Activated CD4-positive, alpha-beta T cell treated with anti-CD3 and anti-CD28 coated beads for 24 hours (primary cell): ENCODE data around the gene C19orf53.
"Not testable (repeated sequence)": the region's sequence is repeated elsewhere in the genome, so short reads cannot be mapped to it uniquely, and the experiment has no call there.

ENCODE experiments used
- DNase-seq, 2 donors: peaks; one replicate each; pipeline ENCODE4 v3.0.0-alpha.2; 2020; ENCODE audit warnings: low read depth in 2 of 2

Gene C19orf53

DNA sequence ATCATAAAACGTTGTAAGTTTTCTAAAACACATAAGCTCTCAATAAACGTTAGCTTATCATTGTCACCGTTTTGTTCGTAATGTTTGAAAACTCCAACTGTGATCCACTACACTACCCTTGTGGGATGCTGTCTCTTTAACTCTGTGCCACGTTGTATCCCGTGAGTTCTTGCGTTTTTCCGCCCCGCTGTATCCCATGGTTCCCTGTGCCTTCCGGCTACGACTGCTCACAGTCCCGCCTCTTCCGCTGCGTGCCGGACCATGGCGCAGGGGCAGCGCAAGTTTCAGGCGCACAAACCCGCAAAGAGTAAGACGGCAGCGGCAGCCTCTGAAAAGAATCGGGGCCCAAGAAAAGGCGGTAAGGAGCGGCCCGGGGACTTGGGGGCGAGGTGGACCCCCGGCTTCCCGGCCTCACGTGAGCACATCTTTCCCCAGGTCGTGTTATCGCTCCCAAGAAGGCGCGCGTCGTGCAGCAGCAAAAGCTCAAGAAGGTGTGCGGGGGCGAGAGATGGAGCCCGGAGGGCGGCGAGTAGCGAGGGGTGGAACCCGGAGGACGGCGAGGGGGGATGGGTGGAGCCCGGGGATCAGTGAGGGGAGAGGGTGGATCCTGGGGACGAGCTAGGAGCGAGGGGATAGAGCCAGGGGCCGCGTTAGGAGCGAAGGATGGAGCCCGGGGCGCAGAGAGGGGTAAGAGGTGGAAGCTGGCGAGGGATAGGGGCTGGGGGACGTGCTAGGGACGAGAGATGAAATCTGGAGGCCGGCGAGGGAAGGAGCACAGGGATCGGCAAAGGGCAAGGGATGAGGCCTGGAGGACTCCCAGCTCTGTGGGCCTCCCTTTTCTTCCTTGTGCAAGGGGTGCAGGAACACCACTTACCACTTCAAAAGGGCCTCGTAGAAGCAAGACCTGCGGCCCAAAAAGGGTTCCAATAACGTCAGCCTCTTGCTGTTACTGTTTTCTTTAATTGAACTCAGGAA, at the start of gene C19orf53:
TSS of gene C19orf53 (plus strand) at position 240 of the 975 bp plus-strand sequence. CDS start at position 262, 22 bp downstream.
- peak; percentile 73 to 82 for DNase-seq

DNA sequence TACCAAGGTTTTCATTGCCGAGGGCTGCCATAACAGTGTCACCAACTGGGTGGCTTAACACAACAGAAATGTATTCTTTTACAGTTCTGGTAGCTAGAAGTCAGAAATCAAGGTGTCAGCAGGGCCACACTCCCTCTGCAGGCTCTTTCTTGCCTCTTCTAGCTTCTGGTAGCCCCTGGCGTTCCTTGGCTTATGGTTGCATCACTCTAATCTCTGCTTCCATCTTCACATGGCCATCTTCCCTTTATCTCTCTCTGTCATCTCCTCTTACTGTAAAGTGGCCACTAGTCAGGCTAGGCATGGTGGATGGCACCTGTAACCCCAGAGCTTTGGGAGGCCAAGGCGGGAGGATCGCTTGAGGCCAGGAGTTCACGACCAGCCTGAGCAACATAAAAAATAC, 47.9 kb upstream of the C19orf53 start:
- no peak for DNase-seq

DNA sequence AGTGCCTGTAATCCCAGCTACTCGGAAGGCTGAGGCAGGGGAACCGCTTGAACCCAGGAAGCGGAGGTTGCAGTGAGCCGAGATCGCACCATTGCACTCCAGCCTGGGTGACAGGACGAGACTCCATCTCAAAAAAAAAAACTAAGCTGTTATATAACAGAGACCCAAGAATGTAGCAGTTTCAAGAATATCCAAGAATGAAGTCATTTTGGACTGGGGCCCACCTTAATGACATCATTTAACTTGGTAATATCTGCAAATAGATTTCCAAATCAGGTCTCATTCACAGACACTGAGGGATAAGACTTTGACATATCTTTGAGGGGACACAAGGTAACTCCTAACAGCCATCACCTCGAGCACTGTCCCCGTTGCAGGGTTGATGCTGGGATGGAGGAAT, 46.5 kb upstream of the C19orf53 start:
- DNase-seq, result no peak

DNA sequence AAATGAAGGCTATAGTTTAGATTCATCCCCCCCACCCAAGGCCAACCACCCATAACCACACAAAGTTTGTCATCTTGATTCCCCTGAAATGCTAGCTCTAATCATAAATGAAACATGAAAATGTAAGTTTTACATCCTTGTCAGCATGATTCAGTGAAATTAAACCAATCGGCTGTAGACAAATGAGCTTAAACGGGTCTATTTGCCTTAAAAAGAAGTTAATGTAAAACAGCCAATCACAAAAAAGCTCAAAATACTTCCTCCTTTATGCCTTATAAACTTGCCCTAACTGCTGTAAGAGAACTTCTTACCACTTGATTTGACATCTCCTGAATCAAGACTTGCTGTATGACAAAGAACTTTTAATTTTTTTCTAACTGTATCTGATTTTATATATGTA, 44.4 kb upstream of the C19orf53 start:
- no peak for DNase-seq

DNA sequence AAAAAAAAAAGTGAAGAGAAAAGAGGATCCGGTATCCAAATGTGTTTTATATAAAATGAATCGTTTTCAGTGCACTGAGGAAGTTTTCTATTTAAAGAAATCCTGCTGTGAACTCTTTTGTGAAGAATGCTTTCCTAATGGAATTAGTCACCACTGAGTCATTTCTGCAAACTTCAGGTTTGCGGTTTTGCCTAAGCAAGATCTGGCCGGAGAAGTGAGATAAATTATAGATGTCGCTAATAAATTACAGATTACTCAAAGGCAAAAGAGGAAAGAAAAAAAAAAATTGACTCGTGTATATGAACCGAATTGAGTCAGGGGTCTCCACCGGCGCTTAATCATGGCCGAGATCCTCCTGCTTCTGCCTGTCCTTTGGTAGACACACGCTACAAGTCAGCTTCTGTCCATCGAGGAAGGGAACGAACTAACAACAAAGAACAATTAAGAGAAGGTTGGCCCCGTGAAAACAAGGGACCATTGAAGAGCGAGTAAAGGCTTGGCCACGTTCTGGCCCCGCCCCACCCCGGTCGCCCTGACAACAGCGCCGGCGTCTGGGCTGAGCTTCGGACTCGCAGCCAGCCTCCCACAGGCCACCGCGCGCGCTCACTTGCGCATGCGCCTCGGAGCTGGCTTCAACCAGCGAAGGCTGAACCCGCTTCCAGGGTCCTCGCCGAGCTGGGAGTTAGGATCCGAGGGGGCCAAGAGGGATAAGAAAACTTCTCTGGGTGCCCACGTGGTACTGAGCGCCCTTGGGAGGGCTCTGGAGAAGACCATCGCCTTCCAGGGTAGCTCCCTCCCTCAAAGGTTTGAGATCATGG, 42.9 kb upstream of the C19orf53 start:
- peak; percentile 88 to 91 for DNase-seq

DNA sequence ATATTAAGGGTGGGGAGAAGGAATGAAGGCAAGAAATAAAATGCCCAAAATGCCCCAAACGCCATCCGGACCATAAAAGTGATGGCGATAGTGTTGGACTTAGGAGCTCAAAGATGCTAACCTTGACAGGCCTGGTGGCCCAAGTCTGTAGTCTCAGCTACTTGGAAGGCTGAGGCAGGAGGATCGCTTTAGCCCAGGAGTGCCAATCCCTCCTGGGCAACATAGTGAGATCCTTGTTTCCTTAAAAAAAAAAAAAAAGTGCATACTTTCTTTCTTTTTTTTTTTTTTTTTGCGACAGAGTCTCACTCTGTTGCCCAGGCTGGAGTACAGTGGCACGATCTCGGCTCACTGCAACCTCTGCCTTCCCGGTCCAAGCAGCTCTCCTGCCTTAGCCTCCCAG, 41.9 kb upstream of the C19orf53 start:
- DNase-seq, result no peak

DNA sequence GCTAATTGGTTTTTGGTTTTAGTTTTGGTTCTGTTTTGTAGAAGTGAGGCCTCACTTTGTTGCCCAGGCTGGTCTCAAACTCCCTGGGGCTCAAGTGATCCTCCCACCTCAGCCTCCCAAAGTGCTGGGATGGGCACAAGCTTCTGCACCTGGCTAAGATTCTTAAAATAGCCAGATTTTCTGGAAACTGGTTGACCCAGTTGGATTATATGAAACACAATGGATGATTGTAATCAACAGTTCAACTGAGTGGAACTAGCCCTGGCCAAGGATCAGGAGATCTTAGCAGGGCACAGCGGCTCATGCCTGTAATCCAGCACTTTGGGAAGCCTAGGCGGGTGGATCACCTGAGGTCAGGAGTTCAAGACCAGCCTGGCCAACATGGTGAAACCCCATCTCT, 39.5 kb upstream of the C19orf53 start:
- DNase-seq, result no peak

DNA sequence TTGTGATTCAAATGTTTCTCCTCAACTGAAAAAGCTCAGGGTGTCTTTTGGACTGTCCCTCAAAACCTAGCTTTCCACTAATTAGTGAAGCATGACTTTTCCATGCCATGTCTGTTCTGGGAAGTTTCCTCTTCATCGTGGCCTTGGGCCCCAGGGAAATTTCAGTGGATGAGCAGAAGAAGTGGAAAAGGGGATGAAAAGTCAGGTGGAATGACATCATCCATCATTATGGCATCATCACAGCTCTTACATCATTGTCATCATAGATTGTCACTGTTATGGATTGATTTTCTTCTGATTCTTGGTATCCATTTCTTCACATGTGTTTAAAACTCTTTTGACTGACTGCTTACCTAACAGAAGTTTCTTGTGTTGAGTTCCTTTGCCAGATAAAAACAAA, 36.2 kb upstream of the C19orf53 start:
- no peak for DNase-seq

DNA sequence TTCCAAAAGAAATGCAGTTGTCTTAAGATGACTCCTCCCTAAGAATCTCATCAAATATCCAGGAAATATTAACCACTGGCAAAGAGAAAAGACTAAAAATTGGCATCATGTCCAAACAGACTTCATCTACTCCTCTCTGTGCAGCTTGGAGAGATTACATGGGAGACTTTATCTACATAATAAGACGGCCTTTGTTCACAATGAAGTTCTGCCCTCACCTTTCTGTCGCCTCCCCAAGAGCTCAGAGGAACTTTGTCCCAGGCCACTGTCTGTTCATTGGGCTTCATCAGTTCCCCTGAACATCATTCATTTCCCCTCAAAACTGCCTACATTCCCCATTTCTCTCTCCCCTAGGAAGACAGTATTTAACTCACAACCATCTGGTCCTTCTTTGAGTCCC, 32.4 kb upstream of the C19orf53 start:
- no peak for DNase-seq

DNA sequence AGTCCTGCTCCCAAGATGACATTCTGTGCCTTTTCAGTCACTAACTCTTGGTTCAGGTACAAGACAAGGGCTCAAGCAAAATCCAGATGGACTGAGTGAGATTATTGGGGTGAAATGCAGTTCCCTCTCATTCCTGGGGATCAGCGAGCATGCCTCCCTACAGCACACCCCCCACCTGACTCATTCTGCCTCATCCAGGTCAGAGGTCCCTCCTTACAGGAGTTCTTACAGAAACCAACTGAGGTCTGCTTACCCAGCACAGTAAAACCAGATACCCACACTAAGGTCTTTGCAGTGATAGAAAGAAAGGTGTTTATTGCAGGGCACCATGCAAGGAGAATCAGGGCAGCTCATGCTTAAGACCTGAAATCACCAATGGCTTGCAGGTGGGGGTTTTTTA, 31.5 kb upstream of the C19orf53 start:
- DNase-seq, result no peak

DNA sequence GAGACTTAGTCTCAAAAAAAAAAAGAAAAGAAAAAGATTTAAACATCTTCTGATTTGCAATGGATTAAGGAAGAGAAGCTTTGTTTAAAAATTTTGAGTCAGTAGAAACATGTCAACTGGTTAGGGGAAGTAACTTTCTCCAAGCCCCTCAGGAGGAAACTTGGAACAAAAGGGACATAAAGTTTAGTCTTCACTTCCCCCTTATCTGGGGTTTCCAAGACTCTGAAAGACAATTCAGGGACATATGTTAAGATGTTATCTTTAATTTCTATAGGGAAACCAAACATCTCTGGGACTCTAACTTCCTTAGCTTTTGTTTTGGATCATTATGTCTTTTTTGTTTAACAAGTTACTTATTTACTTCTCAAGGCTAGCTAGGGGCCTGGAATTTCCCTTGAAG, 30.1 kb upstream of the C19orf53 start:
- no peak for DNase-seq

DNA sequence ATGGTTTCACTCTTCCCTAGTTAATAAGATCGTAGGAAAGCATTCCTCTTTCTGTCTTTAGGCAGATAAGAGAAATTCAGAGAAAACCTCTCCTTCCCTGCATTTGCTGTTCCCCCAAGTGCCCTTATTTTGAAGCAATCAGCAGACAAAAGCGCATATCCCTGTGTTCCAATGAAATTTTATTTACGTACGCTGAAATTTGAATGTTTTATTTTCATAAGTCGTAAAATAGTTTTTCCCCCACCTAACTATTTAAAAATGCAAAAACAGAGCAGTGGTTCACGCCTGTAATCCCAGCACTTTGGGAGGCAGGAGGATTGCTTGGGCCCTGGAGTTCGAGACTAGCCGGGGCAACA, 27.2 kb upstream of the C19orf53 start:
- DNase-seq, result no peak

DNA sequence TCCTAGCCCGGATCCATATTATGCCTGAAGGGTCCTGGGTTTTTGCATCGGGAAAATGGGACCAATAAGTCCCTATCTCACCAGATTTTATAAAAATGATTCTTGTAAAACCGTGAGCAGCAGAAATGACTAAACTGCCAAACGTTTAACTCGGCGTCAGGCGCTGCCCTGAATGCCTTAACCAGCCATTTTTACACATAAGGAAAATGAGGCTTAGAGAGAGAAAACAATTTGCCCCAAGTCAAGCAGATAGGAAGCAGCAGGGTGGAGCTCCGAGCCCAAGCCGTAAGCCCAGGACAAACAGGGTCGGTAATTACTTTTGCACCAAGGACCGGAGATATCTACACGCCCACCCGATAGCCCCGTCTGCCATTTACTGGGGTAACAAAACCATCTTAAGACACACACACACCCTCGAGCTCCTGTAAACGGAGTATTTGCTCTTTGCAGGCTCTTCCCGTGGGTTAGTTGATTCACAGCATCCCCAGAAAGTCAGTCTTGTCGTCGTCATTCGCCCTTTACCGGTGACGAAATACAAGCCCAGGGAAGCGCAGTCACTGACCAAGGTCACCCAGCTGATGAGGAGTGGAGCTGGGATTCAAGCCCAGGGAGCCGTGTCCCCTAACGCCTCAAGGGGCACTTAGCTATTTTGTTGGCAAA, 26.0 kb upstream of the C19orf53 start:
- DNase-seq, result no peak

DNA sequence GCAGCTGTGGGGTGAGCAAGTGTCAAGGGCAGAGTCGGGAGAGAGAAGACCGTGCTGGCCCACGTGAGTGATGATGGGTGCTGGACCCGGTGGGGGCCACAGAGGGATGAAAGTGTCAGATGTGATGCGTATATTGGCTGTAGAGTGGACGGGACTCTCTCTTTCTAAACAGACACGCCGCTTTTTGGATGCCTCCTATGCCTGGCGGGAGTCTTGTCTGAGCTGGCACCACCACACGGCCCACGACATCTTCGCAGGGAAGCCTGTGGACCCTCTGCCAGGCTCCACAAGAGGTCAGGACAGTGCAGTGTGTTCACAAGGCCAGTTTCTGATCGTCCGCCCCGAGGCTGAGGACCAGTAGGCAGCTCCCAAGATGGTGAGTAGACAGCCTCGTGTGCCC, 22.8 kb upstream of the C19orf53 start:
- no peak for DNase-seq

DNA sequence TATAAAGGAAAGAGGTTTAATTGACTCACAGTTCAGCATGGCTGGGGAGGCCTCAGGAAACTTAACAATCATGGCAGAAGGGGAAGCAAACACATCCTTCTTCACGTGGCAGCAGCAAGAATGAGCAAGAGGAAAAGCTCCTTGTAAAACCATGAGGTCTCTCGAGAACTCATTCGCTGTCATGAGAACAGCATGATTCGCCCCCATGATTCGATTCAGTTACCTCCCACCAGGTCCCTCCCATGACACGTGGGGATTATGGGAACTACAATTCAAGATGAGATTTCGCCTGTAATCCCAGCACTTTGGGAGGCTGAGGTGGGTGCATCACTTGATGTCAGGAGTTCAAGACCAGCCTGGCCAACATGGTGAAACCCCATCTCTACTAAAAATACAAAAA, 20.6 kb upstream of the C19orf53 start:
- not testable (repeated sequence) for DNase-seq

DNA sequence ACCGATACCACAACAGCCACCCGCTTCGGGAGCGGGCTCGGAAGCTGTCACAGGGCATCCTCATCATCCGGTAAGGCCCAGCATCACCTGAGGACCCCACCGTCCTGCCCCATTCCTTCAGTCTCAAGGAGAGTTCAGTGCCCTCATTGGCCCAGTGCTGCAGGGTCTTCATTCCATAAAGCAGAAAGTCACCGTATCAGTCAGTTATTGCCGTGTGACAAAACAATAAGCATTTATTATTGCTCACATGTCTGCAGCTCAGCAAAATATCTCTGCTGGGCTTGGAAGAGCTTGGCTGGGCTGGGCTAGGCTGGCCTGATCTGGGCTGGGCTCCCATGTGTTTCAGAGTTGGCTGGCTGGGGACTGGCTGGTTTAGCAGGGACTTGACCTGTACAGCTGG, 18.0 kb upstream of the C19orf53 start:
- DNase-seq, result no peak

DNA sequence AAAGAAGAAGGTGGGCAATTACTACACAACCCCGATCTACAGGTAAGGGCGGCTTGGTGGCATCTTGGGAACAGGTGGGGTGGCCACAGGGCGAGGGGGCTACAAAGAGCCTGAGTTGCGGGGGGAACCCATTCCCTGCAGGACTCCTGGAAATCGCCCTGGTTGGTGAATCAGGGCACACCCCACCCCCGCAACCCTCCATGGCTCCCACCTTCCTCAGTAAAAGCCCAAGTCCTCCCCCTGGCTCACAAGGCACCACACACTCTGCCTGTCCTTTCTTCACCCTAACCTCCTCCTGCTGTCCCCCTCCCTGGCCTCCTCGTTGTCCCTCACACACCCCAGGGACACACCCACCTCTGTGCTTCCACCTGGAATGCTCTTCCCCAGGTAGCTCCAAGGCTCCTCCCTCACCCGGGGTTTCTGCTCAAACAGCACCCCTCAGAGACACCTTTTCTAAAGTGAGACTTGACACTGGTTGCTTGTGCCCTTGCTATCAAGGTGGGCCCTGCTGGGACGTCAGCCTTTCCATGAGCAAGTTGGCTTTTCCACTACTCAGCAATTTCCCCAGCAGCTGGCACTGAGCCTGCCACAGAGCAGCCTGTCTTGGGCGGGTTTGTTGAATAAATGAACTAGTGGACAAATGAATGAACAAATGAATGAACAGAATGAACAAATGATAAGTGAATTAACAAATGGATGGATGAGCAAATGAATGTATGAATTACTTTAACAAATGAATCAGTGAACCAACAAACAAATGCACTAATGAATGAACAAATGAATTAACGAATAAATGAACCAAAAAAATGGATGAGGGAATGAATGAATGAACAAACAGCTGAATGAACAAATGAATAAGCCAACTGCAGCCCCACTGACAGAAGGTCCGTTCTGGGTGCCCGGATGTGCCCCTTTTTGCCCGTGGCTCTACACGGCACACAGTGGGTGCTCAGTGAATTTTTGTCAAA, 16.2 kb upstream of the C19orf53 start:
- DNase-seq, result no peak

DNA sequence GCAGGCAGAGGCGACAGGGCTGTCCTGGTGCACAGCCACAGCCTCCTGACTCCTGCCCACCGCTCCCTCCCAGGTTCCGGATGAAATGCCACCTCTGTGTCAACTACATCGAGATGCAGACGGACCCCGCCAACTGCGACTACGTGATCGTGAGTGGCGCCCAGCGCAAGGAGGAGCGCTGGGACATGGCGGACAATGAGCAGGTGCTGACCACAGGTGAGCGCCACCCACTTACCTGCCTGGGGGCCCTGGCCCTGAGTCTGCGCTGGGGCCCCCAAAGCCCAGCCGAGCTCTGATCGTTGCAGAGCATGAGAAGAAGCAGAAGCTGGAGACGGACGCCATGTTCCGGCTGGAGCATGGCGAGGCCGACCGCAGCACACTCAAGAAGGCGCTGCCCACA, 15.5 kb upstream of the C19orf53 start:
- no peak for DNase-seq

DNA sequence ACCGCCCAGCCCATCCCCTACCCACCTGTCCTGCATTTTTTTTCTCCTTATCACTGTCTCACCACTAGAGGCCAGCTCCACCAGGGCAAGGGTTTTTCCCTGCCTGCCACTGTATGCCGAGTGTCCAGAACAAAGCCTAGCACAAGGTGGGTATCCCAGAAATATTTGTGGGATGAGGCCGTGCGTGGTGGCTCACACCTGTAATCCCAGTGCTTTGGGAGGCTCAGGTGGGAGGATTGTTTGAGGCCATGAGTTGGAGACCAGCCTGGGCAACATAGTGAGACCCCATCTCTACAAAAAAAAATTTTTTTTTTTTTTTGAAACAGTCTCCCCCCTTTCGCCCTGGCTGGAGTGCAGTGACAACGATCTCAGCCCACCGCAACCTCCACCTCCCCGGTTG, 12.8 kb upstream of the C19orf53 start:
- DNase-seq, result no peak

DNA sequence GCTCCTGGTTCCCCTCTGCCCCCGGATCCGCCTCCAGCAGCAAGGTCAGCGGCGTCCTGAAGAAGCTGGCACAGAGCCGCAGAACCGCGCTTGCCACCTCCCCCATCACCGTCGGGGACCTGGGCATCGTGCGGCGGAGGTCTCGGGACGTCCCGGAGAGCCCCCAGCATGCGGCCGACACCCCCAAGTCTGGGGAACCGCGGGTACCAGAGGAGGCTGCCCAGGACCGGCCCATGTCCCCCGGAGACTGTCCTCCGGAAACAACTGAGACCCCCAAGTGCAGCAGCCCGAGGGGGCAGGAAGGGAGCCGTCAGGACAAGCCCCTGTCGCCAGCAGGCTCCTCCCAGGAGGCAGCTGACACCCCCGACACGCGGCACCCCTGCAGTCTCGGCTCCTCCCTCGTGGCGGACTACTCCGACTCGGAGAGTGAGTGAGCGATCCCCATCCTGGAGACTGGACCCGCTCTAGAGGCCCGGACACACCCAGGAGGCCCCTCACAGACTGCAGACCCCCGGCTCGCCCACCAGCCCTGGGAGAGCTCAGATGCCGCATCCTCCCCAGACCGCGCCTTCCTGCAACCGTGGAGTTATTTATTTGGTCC, 11.5 kb upstream of the C19orf53 start:
- DNase-seq, result no peak

DNA sequence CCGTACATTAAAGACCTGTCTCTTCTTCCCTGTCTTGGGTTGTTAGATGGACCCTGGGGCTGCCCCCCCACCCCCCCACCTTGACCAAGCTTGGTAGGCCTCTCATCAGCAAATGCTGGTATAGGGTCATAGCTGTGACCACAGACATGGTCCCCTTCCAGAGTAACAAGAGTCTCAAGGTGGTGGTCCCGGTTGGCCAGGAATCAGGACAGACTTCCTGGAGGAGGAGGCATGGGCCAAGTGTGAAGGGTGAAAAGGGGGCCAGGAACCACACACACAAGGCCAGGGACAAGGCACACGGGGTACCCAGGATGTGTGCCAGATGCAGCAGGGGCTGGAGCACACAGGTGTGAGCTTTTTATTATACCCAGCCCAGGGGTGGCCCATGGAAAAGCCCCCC, 11.0 kb upstream of the C19orf53 start:
- DNase-seq, result no peak
